ENCODE measurements around the gene MSX2. TPM values are rescaled to one million over a fixed set of nuclear protein-coding genes. Genes with fewer than 3 reads are reported as not detected.

MSX2 gene
- total and polyA plus RNA-seq, 9 of the 15 experiments (the other 6 are each of a cell fraction or from before 2014, with no cell fraction given): not detected

DNA sequence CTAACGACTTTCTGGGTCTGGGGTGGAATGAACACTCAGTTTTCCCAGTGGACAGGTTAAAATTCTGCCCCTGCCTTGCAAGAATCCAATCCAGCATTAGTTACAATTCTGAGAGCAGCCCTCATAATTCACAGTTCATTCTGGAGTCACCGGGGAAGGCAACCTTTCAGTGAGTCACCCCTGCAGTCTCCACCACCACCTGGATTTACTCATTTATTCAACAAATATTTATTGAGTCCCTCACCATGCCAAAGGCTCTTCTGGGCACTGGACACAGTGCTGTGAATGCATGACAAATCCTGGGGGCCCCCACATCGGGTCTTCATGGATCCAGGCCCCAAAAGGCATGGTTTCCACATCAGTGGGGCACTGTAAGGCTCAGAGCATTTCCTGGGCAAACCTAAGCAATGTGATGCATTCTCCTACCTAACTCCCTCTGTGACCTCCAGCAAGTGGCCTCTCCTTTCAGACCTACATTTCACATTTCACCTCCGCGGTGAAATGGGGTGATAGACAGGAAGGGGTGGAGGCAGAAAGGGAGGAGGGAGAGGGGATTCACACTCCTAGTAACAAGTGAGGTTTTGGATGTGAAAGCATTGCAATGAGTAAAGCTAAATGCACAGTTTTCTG is 6.4 kb upstream of the MSX2 start:
- DNase-seq (ENCODE audit: extremely low read depth in 1 of 4, low spot score in 3 of 4) (no peak), ATAC-seq (no peak), FAIRE-seq (no peak)
- TF ChIP-seq, protein P1, sequence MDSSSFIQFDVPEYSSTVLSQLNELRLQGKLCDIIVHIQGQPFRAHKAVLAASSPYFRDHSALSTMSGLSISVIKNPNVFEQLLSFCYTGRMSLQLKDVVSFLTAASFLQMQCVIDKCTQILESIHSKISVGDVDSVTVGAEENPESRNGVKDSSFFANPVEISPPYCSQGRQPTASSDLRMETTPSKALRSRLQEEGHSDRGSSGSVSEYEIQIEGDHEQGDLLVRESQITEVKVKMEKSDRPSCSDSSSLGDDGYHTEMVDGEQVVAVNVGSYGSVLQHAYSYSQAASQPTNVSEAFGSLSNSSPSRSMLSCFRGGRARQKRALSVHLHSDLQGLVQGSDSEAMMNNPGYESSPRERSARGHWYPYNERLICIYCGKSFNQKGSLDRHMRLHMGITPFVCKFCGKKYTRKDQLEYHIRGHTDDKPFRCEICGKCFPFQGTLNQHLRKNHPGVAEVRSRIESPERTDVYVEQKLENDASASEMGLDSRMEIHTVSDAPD (CRISPR knock-in tag; IDR thresholded peaks at IDR 0.05): no peak
- TF ChIP-seq GTF2A2 (tag; IDR thresholded peaks at IDR 0.05): no peak
- no peak for TF ChIP-seq SNIP1 (IDR thresholded peaks at IDR 0.05; ENCODE audit: low read depth)
- TF ChIP-seq ZNF551 (CRISPR knock-in tag; IDR thresholded peaks at IDR 0.05): no peak
- TF ChIP-seq, protein P2, sequence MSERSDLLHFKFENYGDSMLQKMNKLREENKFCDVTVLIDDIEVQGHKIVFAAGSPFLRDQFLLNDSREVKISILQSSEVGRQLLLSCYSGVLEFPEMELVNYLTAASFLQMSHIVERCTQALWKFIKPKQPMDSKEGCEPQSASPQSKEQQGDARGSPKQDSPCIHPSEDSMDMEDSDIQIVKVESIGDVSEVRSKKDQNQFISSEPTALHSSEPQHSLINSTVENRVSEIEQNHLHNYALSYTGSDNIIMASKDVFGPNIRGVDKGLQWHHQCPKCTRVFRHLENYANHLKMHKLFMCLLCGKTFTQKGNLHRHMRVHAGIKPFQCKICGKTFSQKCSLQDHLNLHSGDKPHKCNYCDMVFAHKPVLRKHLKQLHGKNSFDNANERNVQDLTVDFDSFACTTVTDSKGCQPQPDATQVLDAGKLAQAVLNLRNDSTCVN (CRISPR knock-in tag; IDR thresholded peaks at IDR 0.05): no peak
- TF ChIP-seq SRSF3 (IDR thresholded peaks at IDR 0.05; ENCODE audit: insufficient read depth, low read length): no peak
- no peak for TF ChIP-seq BACH1 (tag; IDR thresholded peaks at IDR 0.05)
- no peak for TF ChIP-seq ZNF282 (CRISPR knock-in tag; IDR thresholded peaks at IDR 0.05)
- TF ChIP-seq, protein P3, sequence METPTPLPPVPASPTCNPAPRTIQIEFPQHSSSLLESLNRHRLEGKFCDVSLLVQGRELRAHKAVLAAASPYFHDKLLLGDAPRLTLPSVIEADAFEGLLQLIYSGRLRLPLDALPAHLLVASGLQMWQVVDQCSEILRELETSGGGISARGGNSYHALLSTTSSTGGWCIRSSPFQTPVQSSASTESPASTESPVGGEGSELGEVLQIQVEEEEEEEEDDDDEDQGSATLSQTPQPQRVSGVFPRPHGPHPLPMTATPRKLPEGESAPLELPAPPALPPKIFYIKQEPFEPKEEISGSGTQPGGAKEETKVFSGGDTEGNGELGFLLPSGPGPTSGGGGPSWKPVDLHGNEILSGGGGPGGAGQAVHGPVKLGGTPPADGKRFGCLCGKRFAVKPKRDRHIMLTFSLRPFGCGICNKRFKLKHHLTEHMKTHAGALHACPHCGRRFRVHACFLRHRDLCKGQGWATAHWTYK (CRISPR knock-in tag; IDR thresholded peaks at IDR 0.05): no peak
- TF ChIP-seq, protein P4, sequence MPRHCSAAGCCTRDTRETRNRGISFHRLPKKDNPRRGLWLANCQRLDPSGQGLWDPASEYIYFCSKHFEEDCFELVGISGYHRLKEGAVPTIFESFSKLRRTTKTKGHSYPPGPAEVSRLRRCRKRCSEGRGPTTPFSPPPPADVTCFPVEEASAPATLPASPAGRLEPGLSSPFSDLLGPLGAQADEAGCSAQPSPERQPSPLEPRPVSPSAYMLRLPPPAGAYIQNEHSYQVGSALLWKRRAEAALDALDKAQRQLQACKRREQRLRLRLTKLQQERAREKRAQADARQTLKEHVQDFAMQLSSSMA (CRISPR knock-in tag; IDR thresholded peaks at IDR 0.05): no peak
- no peak for TF ChIP-seq BMI1 (IDR thresholded peaks at IDR 0.05; ENCODE audit: low read length)
- Histone ChIP-seq H3K9me3 (replicated peaks; ENCODE audit: control insufficient read depth, insufficient read depth, low read depth, low read length) (no peaks in the 10 kb centered on the region), H3K9ac (ENCODE audit: insufficient read depth in 1 of 2, low read depth in 2 of 2, low read length in 2 of 2) (no peak overlapping the region), H3K27me3 (ENCODE audit: control insufficient read depth in 2 of 2, insufficient read depth in 2 of 2, low read length in 2 of 2) (peaks cover 36 to 40% of the 10 kb centered on the region in 2 experiments), H3K4me2 (ENCODE audit: insufficient read depth, low read length) (no peak overlapping the region), H3K36me3 (ENCODE audit: control insufficient read depth, insufficient read depth, low read length) (no peaks in the 10 kb centered on the region), H3K4me1 (replicated peaks in 1 of 2; ENCODE audit: control insufficient read depth in 2 of 2, insufficient read depth in 2 of 2, low read length in 2 of 2) (no peaks in the 10 kb centered on the region), H3K27ac (ENCODE audit: extremely low read depth, low read depth, low read length) (no peak overlapping the region), H3K79me2 (ENCODE audit: control insufficient read depth, insufficient read depth, low read length) (no peaks in the 10 kb centered on the region), H4K20me1 (replicated peaks; ENCODE audit: control insufficient read depth, insufficient read depth, low read length) (no peaks in the 10 kb centered on the region; the same call in 1 of the 2 replicates), H2AFZ (ENCODE audit: low read depth, low read length) (no peak overlapping the region), H3K9me1 (ENCODE audit: control insufficient read depth, insufficient read depth, low read length) (no peaks in the 10 kb centered on the region), H3K4me3 (no peak overlapping the region)
- in situ Hi-C loops (cut with MboI) (no loop called here), intact Hi-C loops (cut with micrococcal nuclease) (no loop called here)
- ChIA-PET CTCF (ENCODE audit: low intra/inter-chr PET ratio) (no interaction called here), POLR2A (no interaction called here)
- 0% methylated on average over 5 of the region's 5 CpGs for WGBS (ENCODE audit: insufficient coverage, low coverage, missing lambda C conversion rate)
- no TSS peak for BruUV-seq (replicated peaks)
